Lower leg skin (tissue), 4 donors: Measurements from ENCODE around the gene G0S2. TPM values are rescaled to one million over a fixed set of nuclear protein-coding genes. Genes with fewer than 3 reads are reported as not detected.

Experiments used
- DNase-seq, 2 donors: peaks; one replicate each; pipeline ENCODE4 v3.0.0-alpha.2; 2019; ENCODE audit warnings: low spot score in 2 of 2
- H3K4me3 ChIP-seq: fragments of 200-600 bp; sonication (generic); 2 replicates; pipeline ENCODE4 v1.5.1; 2017; ENCODE audit warnings: mild to moderate bottlenecking, low read depth; ENCODE audit not compliant: poor library complexity, severe bottlenecking
- POLR2A ChIP-seq, 2 donors: fragments of 450-650 bp; IDR thresholded peaks; one replicate each; pipeline ENCODE4 v1.6.1; 2016 to 2017; ENCODE audit warnings: antibody characterized with exemption in 2 of 2, mild to moderate bottlenecking in 1 of 2, moderate library complexity in 1 of 2
- WGBS, 2 donors: methylation state at CpG; one replicate each; pipeline ENCODE4 v1.1.5; 2018; 5-methylcytosine and 5-hydroxymethylcytosine counted together
- intact Hi-C: fragments of 100-400 bp; cut with DNase I; formaldehyde crosslinking; loops from one replicate; pipeline ENCODE4 v1.15.0; 2023; ENCODE audit warnings: low total_unique reads
- total RNA-seq, 4 donors: library from RNA; depleted of rRNA; stranded (reverse); fragments of >200 nt; gene quantifications; one replicate each; pipeline ENCODE4 v1.1.0, GENCODE V29; 2016
- TF ChIP-seq, protein P1 (sequence below), 3 donors: fragments of 450-650 bp; IDR thresholded peaks; one replicate each; pipeline ENCODE4 v1.5.1; 2016; ENCODE audit warnings: antibody characterized with exemption in 3 of 3, mild to moderate bottlenecking in 3 of 3, moderate library complexity in 2 of 3

G0S2 gene
- total RNA-seq, 4 donors from 2014 or later, result 4.9 to 68.7 (median 30.5) TPM

DNA sequence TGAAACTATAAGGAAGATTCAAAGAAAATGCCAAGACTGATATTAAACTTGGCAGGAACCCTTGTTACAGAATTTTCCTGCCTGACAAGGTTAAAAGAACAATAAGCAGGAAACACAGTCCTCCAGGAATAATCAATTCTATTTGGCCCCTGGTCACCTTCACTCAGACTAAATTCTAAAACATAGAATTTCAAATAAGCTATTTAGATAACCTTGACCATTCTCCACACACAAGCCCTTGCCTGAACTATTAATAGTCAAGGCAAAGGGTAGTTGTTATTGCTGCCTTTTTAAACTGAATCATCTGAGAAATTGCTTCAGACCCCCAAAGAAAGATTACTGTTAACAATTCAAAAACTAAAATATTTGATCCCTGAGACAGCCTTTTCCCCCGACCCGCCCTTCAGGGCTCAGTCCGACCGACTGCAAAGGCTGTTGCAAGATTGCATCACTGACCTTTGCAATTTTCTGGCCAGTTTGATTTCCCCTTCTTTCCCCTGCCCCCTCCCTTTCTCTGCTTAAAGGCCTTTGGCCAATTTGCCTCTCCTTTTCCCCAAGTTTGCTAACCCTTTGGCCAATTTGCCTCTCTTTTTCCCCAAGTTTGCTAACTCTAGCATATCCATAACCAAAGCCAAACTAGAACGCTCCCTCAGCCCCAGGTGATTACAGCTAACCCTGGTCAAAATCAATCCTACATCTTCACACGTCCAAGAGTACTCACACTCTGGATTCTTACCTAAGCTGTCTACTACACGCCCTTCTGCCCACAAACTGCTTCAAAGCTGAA is 1.4 kb upstream of the G0S2 start:
- intact Hi-C loops, result no loop called here
- no peak overlapping the region for H3K4me3 ChIP-seq
- no peak for TF ChIP-seq POLR2A (IDR thresholded peaks at IDR 0.05)
- TF ChIP-seq, protein P1, sequence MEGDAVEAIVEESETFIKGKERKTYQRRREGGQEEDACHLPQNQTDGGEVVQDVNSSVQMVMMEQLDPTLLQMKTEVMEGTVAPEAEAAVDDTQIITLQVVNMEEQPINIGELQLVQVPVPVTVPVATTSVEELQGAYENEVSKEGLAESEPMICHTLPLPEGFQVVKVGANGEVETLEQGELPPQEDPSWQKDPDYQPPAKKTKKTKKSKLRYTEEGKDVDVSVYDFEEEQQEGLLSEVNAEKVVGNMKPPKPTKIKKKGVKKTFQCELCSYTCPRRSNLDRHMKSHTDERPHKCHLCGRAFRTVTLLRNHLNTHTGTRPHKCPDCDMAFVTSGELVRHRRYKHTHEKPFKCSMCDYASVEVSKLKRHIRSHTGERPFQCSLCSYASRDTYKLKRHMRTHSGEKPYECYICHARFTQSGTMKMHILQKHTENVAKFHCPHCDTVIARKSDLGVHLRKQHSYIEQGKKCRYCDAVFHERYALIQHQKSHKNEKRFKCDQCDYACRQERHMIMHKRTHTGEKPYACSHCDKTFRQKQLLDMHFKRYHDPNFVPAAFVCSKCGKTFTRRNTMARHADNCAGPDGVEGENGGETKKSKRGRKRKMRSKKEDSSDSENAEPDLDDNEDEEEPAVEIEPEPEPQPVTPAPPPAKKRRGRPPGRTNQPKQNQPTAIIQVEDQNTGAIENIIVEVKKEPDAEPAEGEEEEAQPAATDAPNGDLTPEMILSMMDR (IDR thresholded peaks at IDR 0.05), result no peak
- WGBS, 2 donors, result 51 to 52% methylated on average over 7 of the region's 7 CpGs
- peak in 1 of 2 donors; percentile 52 for DNase-seq

DNA sequence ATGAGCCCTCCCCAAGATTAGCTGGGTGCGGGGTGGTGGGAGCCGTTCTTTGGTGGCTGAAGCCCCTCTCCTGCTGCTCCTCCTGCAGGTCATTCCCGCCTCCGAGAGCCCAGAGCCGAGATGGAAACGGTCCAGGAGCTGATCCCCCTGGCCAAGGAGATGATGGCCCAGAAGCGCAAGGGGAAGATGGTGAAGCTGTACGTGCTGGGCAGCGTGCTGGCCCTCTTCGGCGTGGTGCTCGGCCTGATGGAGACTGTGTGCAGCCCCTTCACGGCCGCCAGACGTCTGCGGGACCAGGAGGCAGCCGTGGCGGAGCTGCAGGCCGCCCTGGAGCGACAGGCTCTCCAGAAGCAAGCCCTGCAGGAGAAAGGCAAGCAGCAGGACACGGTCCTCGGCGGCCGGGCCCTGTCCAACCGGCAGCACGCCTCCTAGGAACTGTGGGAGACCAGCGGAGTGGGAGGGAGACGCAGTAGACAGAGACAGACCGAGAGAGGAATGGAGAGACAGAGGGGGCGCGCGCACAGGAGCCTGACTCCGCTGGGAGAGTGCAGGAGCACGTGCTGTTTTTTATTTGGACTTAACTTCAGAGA is 448 bp downstream of the G0S2 start:
- 28 to 33% methylated on average over 33 to 34 of the region's 34 CpGs for WGBS, 2 donors

DNA sequence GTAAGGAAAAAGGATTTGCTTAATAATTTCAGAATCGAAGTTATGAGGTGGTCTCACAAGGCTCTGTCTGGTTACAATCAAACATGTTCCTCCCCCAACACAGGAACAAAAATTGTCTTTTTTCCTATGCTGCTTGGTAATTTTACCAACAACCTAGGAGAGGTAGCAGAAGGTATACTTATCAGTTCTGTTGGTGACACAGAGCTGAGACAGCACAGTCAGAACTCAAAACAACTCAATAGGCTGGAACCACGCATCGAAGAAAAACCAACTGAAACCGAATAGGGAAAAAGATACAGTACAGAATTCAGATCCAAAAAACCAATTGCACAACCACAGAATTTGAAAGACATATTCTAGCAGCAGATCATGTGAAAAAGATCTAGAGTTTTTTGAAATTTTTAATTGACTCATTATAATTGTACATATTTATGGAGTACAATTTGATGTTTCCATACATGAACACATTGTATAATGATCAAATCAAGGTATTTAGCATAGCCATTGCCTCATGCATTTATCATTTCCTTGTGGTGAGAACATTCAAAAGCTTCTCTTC is 3.8 kb downstream of the G0S2 start:
- 94 to 95% methylated on average over 4 of the region's 4 CpGs for WGBS, 2 donors
- intact Hi-C loops, result no loop called here
- no peak for TF ChIP-seq POLR2A (IDR thresholded peaks at IDR 0.05)
- TF ChIP-seq, protein P1 (IDR thresholded peaks at IDR 0.05), result no peak
- DNase-seq, result no peak
- no peak overlapping the region for H3K4me3 ChIP-seq

More for the DNA sequence above, 448 bp downstream of the G0S2 start:
- TF ChIP-seq, protein P1 (IDR thresholded peaks at IDR 0.05), result no peak
- no peak for TF ChIP-seq POLR2A (IDR thresholded peaks at IDR 0.05)
- H3K4me3 ChIP-seq, result peak overlapping the region; percentile 13
- intact Hi-C loops, result no loop called here
- peak in 1 of 2 donors; percentile 85 for DNase-seq

DNA sequence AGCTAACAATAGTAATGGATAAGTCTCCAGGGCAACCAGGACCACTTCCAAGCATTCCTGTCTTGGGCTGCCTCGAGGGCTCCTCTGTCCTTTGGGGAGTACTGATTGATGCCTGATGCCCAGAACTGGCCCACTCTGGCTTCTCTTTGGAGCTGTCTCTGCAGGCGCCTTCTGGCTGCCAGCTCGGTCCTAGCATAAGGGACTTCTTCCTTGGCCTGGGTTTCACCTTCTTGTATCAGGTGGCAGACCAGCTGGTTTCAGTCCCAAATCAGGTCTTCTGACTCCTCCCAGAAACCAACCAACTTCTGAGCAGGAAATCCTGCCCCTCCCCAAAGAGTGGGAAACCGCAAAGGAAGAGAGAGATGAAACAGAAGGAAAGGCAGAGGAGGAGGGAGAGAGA is 10.6 kb downstream of the G0S2 start:
- TF ChIP-seq, protein P1 (IDR thresholded peaks at IDR 0.05), result no peak
- no peak for TF ChIP-seq POLR2A (IDR thresholded peaks at IDR 0.05)
- intact Hi-C loops, result no loop called here
- WGBS, 2 donors, result 67 to 78% methylated on average over 4 of the region's 4 CpGs
- H3K4me3 ChIP-seq, result no peak overlapping the region
- DNase-seq, result no peak

DNA sequence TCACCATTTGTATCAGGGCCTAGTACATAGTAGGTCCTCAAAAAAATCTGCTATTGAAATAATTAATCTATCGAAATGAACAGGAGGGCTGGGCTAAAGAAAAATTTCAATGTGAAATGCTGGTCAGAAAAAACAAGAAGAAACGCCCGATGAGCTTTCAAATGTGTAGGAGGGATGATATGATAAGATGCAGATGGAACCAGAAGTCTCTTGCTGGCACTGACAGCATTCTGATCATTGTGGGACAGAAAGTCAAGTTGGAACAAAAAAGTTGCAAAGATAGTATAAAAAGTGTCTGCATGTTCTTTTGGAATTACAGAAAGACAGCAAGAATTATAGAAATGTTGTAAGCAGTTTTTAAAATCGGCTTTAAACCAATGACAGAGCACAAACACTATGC is 11.1 kb downstream of the G0S2 start:
- no peak overlapping the region for H3K4me3 ChIP-seq
- intact Hi-C loops, result no loop called here
- DNase-seq, result no peak
- no peak for TF ChIP-seq POLR2A (IDR thresholded peaks at IDR 0.05)
- TF ChIP-seq, protein P1 (IDR thresholded peaks at IDR 0.05), result no peak
- WGBS, 2 donors, result 61 to 63% methylated on average over 4 of the region's 4 CpGs
